ENCODE data around the gene CACNA1D.
"Not testable (repeated sequence)": the region's sequence is repeated elsewhere in the genome, so short reads cannot be mapped to it uniquely, and the experiment has no call there.

CACNA1D gene

DNA sequence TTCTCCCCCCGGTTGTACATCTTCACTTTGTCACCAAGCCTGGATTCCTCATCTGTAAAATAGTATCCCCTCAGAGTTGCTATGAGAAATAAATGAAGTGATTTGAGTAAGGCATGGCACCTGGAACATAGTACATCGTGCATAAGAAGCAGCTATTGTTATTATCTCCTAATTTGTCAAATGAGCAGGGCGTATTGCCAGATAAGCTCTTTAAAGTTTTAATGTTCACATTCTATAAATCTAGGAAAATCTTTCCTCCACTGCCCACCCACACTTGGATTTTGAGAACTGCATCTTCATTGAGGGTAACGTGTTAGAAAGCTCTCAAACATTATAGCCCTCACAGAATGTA is 32.3 kb downstream of the CACNA1D start:
- DNase-seq (ENCODE audit: low read depth in 3 of 3), result no peak

DNA sequence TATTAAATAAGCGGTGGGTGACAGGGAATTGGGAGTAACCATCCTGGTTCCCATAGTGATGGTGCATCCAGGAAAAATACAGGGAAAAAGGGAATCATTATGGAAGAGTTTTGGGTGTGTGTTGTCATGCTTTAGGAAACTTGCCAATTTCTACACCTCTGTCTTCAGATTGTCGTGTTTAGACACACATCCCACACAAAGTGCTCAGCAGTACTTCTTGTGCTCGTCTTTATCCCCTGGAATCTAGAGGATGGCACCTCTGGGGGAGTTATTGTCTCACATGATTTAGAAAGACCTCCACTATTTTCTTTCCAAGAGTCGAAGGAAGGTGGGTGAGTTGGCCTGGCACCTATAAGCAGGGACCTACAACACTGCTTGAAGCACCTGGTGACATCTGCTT is 35.8 kb downstream of the CACNA1D start:
- no peak for DNase-seq (ENCODE audit: low read depth in 3 of 3)

DNA sequence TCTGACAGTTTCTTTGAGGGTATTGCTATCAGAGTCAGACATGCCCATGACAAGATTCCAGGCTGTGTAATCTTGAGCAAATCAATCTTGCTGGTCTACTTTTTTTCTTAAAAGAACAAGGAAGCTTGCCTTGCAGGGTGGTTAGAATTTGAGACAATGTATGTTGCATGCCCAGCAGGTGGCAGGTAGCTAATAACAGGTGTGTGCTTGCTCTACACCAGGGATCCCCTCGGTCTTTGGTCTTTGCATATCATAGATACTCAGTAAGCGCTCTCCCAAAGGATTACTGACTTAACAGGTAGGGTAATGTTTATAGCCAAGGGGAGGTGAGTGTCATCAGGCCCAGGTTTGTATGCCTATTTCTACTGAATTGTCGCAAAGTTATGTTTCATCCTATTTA is 37.3 kb downstream of the CACNA1D start:
- no peak for DNase-seq (ENCODE audit: low read depth in 3 of 3)

DNA sequence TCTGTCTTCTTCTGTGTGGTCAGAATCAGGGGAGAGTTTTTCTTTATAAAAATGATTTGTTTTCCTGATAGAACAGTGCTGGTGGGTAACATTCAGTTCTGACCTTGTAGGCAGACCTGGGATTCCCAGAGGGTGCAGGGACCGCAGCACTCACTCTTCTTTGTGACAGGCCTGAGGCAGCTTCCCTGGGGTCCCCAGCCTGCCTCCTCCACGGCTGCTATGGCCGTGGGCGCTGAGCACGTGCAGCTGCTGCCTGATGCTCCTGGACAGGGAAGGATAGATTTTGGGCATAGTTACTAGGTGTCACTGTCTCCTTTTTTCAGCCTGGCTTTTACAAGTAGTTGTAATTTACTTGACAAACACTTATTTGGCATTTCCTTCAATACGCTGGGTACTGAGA is 39.1 kb downstream of the CACNA1D start:
- no peak for DNase-seq (ENCODE audit: low read depth in 3 of 3)

DNA sequence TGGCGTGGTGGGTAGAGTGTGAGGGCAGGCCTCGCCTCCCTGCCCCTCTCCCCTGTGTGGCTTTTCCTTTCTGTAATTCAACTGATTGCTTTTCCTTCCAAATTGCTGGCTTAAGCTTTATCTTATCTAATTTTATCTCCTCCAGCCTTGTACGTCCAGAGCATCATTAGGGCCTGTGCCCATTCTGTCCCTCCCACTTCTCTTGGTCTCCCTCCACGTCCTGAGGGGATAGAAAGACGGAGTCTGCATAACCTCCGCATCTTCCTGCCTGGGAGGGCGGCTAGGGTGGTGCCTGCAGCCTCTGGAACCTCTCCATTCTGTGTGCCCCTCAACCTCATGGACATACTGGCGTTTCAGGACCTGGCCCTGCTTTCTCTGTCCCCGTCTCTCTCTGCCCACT is 39.8 kb downstream of the CACNA1D start:
- DNase-seq (ENCODE audit: low read depth in 3 of 3), result no peak

DNA sequence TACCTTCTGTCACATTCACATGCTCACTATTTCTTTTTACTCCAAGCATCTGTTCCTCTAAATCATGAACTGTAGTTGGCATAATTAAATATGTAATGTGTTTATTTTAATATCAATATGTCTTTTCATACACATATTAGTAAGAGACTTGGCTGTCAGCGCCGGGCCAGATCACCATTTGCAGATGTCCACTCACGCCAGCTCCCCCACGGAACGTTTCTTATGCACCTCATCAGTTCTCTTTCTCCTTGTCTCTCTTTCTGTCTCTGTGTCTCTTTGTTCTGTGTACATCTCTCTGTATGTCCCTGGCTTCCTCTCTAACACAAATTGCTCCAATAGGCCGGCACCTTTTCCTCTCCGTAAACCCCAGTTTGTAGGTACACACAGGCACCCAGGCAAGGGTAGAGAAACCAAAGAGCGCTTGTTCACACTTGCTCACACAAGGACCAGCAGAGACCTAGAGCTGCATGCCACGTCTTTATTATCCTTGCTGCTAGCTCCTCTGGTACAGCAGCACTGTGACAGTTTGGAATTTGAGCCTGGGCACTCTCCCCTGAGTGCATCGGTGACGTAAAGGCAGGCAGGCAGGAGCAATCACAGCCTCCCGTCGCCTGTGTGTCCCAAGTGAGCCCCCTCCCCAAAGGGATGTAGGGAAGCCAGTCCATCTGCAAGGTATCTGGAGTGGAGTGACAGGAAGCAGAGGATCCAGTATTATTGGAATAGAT is 40.4 kb downstream of the CACNA1D start:
- no peak for DNase-seq (ENCODE audit: low read depth in 3 of 3)

DNA sequence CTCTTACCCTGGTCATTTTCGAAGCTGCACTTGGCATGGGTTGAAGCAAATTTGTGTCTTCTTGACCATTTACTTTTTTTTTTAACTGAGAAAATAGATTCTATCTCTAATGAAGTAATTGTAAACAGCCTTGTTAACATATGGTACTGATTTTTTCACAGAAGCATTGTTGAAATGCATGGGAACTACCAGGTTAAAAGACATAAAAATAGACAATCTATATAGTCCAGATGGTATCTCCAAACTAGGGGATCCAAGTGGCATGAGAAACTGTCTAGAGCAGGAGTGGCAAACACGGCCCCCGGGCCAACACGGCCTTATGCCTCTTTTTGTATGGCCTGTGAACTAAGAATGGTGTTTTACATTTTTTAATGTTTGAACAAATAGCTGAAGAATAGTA is 41.9 kb downstream of the CACNA1D start:
- DNase-seq (ENCODE audit: low read depth in 3 of 3), result no peak

DNA sequence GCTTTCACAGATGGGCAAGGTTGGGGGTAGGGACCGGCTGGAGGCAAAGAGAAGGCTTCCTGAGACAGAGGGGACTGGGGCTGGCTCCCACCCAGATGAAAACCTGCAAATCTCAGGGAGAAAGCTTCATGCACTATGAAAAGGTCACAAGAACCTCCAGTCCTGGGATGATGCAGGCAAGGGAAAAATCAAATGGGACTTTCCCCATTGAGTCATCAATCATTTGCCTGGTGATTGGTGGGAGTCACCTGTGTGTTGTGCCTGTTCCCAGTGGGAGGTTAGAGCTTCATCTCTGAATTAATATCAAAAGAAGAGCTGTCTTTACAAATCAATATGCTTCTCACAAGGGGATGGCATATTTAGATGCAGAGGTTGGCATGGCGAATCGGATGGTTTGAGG is 49.9 kb downstream of the CACNA1D start:
- DNase-seq (ENCODE audit: low read depth in 3 of 3), result no peak

DNA sequence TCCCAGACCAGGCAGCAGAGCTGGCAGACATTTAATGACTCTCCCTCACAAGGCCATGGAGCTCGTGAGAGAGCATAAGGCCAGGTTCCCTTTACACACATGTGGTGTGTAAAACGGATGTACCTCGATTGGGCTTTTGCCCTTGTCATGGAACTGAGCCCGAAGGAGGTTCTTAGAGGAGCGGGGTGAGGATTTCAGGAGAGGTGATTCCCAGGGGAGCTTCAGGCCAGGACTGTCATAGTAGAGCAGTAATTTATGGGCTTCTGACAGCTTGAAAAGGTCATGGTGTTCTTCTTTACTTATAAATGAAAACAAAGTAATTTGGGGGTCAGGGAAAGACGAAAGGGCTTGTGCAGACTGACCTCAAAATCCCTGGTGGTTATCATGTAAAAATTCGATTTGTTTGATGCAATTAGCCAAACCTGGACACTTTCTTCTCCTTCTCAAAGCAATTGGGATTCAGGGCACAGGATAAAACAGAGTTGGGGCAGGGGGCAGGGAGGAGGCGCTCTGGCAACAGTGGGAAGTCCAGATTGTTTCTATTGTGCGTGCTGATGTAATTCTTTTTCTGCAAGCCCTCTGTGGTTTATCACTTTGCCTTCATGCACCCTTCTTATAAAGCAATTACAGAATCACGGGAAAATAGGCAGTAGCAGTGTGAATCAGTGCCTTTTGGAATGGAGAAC is 51.0 kb downstream of the CACNA1D start:
- DNase-seq (ENCODE audit: low read depth in 3 of 3), result no peak

DNA sequence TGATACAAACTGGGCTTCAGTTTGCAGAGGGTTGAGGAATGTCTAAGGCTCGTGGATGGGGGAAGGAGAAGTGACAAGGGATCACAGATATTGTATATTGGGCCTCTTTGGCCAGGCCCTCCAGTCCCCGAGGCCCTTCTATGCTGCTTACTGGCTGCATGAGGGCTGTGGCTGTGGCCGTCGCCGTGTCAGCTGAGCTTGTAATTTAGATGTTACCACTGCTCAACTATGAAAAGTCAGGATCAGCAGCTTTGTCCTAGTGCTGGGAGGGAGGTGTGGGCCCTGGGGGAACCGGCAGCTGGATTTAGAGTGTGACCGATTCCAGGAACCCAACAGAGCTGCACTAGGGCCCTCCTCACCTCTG is 51.6 kb downstream of the CACNA1D start:
- DNase-seq (ENCODE audit: low read depth in 3 of 3), result no peak

DNA sequence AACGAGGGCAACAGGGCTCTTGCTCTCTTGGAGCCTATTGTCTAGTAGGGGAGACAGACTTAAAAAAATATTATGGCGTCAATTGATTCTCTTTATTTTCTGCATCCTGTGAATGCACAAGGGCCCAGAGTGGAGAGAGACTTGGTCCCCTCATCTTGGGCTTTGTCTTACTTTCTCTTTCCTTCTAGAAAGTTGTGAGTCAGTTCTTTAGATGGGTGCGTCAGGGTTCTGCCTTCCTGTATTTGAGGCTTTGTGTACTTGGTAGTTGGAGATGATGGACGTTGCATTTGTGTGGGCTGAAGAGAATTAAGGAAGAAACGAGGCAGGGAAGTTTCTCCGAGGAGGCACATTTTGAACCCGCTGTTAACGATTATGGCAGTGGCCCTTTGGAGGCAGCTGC is 52.9 kb downstream of the CACNA1D start:
- no peak for DNase-seq (ENCODE audit: low read depth in 3 of 3)

DNA sequence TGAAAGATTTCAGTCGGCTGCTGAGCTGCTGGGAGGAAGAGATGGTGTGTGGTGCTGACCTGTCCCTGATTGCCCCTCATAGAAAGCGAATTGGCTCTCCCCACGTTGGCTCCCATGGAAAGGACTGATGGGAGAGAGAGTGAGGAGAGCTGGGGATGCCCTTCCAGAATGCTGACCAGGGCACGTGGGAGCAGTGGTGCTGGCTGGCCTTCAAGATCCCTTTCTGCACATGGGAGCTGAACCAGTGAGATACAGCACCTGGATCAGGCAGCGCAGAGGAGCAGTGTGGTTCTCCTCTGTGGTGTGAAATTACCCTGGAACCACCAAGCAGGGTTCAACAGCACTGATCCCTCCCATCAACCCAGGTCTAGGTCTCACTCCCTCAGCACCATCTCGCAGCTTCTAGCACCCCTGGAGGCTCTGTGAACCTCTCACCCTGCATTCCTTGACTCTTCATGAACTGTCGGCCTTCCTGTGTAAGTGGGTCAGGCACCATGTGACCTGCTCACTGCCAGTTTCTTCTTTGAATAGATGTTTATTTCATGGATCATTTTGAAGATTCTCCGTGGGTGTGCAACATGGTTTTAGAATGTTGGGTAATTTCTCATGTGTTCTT is 55.7 kb downstream of the CACNA1D start:
- no peak for DNase-seq (ENCODE audit: low read depth in 3 of 3)

DNA sequence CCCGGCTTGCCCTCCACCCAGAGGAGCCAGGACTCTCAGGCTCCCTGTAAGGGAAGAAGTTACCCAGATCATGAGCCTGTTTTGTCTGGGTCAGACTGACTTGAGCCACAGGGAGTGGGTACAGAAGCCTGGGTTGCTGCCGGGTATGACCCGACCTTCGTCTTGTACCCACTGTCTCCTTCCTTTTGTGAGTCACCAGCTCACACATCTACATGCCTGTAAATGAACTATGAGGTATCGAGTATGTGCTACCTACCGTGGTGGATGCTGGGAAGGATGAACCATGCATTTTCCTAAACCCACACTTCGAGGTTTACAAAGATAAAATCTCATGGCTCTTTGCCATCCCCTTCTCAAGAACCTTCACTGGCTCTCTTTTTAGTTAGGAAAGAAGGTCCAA is 56.9 kb downstream of the CACNA1D start:
- no peak for DNase-seq (ENCODE audit: low read depth in 3 of 3)

DNA sequence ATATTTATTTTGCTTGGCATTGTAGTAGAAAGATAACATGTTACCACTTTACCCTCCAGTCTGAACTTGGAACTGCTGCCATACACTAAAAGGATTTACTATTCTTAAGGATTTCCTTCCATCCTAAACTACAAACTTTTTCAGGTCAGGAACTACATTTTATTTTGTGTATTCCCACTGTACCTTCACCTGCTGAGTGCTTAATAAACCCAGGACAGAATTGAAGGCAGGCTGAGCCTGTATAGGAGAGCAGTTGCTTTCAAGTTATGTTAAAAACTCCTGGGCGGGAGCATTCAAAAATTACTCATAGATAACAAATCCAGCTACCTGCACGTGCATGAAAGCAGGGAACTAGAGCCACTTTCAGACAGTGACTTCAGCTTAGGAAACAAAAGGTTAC is 58.3 kb downstream of the CACNA1D start:
- no peak for DNase-seq (ENCODE audit: low read depth in 3 of 3)

DNA sequence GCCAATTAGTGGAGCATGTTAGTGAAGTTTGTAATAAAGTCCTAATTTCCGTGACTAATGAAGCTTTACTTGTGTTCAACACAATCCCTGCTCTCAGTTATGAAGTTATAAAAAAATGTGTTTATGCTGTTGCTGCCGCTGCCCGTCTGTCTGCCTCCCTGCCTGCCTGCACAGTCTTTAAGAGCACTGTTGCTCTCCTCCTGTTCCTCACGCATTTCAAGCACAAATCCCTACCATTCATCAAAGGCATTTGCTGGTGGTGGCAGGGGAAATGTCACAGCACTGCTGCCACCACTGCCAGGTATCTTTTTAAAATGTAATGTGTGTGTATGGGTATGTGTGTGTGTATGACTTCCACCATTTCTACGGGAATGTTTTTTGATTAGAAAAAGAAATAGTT is 58.8 kb downstream of the CACNA1D start:
- DNase-seq (ENCODE audit: low read depth in 3 of 3), result no peak

DNA sequence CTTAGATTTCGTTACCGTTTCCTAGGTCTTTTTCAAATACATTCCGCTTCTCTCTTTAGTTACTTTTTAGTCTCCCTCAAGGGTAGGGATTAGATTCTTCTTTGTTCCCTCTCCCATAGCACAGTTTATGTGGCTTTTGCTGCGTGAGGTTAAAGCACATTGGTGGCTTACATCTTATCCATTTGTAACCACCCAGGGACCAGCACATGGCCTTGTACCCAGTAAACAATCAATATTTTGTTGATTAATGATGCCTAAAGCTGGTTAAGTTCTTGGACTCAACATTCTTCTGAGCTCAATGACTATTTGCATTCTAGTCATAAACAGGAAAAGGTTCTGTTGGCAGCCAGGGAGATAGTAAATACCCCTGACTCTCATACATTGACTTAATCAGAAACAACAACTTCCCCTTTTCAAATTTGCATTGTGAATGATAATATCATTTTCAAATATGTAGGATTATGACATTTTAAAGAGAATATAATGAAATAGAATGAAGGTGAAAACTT is 60.2 kb downstream of the CACNA1D start:
- DNase-seq (ENCODE audit: low read depth in 3 of 3), result no peak

DNA sequence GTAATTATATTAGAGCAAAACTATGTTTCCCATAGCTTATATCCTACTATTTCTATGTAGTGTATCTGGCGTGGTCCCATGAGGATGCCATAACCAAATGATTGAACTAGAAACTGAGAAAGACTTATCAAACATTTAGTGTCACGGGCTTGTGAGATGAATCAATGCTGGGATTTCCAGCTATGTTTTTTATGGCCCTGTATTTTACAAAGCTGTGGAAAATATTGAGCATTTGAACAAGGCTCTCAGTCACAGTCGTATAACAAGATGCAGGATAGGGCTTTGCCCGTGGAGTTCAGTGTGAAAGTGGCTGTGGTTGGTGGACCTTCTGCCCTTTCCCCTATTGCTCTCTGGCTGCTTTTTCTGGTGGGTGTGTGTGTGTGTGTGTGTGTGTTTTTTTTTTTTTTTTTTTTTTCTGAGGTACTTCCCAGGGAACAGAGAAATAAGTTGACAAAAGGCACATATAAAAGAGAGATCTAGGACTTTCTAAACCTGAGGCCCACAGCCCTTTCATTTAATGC is 60.7 kb downstream of the CACNA1D start:
- DNase-seq (ENCODE audit: low read depth in 3 of 3), result peak in 1 of 3 experiments; percentile 30

DNA sequence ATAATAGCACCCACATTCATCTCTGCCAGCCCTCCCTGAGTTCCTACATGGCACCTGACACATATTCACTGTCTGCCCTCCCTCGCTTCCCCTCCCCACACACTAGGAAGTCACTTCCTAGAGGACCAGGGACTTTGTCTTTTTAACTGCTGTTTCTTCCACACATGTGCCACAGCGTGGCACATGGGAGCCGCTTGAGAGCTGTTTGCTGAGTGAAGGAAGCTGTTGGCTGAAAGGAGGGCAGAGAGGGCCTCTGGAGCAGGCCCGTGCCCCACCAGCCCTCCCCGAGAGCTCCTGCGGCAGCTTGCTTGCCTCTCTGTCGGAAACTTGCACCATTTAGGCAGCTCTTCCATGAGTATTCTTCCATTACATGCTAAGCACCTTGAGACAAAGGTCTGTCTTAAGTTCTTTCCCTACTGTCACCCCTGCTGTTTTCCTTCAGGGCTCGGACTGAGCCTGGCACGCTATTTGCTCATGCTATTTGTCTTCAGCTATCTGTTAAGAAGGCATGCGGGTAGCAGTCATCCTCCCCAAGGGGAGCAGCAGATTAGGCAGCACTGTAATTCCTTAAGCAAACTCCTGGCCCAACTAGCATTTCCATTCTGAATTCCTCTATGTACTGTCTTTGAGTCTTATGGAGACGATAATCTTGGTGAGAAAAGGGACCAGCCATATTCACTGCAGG is 72.2 kb downstream of the CACNA1D start:
- DNase-seq (ENCODE audit: low read depth in 3 of 3), result no peak

DNA sequence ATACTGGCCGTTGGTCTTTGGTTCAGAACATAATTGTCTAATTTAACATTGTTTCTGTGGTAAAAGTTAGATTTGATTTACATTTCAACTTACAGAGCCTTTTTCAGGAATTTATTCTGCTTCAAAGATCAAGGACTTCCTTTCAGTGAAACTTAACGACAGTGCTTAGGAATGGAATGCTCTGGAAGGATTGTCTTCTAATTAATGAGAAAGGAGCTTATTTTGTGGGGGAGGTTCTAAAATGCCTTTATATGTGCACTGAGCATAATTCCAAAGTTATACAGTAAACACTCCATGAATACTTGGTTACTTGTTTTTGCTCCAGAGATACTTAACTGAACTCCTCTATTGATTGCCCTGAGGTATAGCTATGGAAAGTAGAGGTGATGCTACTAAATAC is 75.7 kb downstream of the CACNA1D start:
- DNase-seq (ENCODE audit: low read depth in 3 of 3), result no peak

DNA sequence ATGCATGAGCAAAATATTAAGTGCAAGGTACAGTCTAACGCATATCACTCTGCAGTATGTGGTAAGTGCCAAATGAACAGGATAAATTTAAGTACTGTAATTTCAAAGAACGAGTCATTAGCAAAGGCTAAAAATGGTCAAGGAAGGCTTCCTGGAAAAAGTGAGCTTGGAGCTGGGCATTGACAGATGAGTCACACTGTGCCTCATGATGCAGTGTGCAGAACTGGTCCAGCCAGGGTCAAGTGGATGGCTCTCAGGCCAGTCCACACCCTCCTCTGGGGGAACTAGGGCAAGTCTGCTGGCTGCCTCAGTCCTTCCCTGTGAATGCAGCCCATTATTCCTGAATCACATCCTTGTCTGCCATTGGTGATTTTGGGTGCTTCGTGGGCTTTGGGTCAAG is 76.3 kb downstream of the CACNA1D start:
- DNase-seq (ENCODE audit: low read depth in 3 of 3), result no peak

DNA sequence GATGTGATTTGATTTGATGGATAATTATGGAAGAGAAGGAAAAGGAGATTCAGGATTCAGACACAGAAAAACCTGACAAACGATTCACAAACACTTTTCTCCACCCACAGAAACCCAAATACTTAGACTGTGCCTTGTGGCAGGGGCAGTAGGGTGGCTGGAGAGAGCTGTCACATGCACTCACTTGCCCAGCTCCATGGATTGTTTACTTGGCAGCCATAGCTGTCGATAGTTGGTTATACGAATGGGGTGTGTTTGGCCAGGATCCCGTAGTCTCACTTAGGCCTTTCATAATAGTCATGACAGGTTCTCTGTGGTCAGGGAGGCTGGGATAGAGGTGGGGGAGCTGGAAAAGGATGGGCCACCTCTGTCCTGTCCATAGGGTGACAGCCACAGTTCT is 76.9 kb downstream of the CACNA1D start:
- DNase-seq (ENCODE audit: low read depth in 3 of 3), result no peak

DNA sequence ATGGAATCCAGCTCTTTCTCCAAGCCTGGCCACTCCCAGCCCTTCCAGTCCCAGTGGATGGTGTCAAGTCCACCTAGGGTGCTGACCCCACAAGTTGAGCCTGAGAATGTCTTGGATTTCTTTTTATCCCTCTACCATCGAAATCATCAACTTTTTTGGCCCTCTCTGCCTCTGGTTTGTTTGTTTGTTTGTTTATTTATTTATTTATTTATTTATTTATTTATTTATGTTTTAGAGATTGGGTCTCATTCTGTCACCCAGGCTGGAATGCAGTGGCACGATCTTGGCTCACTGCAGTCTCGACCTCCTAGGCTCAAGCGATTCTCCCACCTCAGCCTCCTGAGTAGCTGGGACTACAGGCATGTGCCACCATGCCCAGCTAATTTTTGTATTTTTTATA is 77.8 kb downstream of the CACNA1D start:
- DNase-seq (ENCODE audit: low read depth in 3 of 3), result not testable (repeated sequence)
